Naive thymus-derived CD8-positive, alpha-beta T cell (primary cell): Measurements from ENCODE around the gene ERC2. TPM values are rescaled to one million over a fixed set of nuclear protein-coding genes. Genes with fewer than 3 reads are reported as not detected.

Experiments used
- ATAC-seq, 2 donors: fragments of 150-1000 bp; cut with Tn5 transposase in 1 of 2; sonication (Bioruptor Pico), chemical (Tn5 transposase) in 1 of 2; 1 replicate in 1 of 2; 2 replicates in 1 of 2; pipeline ENCODE4 v1.10.0; 2021; ENCODE audit warnings: mild to moderate bottlenecking in 2 of 2, moderate library complexity in 2 of 2
- POLR2A ChIA-PET: fragments of 350-600 bp; sonication (Branson Sonifier 250); formaldehyde crosslinking; loops from one replicate; lab custom pipeline; 2021; ENCODE audit warnings: antibody characterized with exemption; lab: Charles Lee
- DNase-seq, 10 donors: peaks; one replicate each; pipeline versions ENCODE4 v3.0.0 to v3.0.0-alpha.2; 2020 to 2022
- H3K27ac Mint-ChIP-seq, 10 donors: one replicate each; pipeline ENCODE4 v1.8.0; 2020 to 2022; ENCODE audit warnings: mild to moderate bottlenecking in 10 of 10, mixed read lengths in 10 of 10, moderate library complexity in 4 of 10, inconsistent platforms in 1 of 10
- H3K27me3 Mint-ChIP-seq, 5 donors: one replicate each; pipeline ENCODE4 v1.8.0; 2021 to 2022; ENCODE audit warnings: mixed read lengths in 5 of 5
- H3K36me3 Mint-ChIP-seq, 3 donors: one replicate each; pipeline ENCODE4 v1.8.0; 2020 to 2022; ENCODE audit warnings: mixed read lengths in 3 of 3, mild to moderate bottlenecking in 2 of 3, inconsistent platforms in 1 of 3
- H3K4me1 Mint-ChIP-seq, 4 donors: one replicate each; pipeline ENCODE4 v1.8.0; 2021 to 2022; ENCODE audit warnings: mixed read lengths in 4 of 4
- H3K4me3 Mint-ChIP-seq, 10 donors: one replicate each; pipeline ENCODE4 v1.8.0; 2020 to 2022; ENCODE audit warnings: mild to moderate bottlenecking in 10 of 10, mixed read lengths in 10 of 10, moderate library complexity in 6 of 10, inconsistent platforms in 1 of 10
- H3K9me3 Mint-ChIP-seq, 9 donors: one replicate each; pipeline ENCODE4 v1.8.0; 2020 to 2022; ENCODE audit warnings: mixed read lengths in 9 of 9, mild to moderate bottlenecking in 3 of 9, inconsistent platforms in 1 of 9, moderate library complexity in 1 of 9
- polyA plus RNA-seq, 3 donors: library from polyadenylated mRNA; unstranded; fragments of 300-500 nt; fragmentation: Illumina TruSeq; gene quantifications; one replicate each; pipeline ENCODE4 v1.2.3, GENCODE V29; 2021
- total RNA-seq, 8 experiments: library from RNA in 2 of 8; stranded (reverse) in 2 of 8; gene quantifications; one replicate each; pipeline ENCODE4 v1.2.3 and lab custom pipeline; 2021 to 2026

The ERC2 gene
- total and polyA plus RNA-seq, 5 experiments from 2014 or later, result 0.05 to 0.29 TPM; not detected in 3

DNA sequence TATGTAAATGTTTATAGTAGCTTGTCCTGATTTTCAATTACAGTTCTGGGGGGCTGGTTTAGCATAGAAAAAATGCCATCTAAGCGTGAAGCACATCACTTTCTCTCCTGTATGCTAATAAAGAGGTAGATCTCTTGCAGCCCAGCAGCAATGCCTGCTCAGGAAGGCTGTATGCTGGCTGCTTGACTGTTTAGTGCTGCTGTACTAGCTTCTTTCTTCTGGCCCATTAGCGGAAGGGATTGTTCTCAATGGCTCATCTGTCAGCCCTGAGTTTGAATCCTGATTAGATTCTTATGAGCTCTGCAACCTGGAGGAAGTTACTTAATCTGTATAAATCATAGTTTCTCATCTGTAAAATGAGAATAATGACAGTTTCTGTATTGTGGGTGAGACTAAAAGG is 478.9 kb downstream of the ERC2 start:
- H3K4me3 Mint-ChIP-seq, result no peak overlapping the region
- H3K27ac Mint-ChIP-seq, result no peak overlapping the region
- no peak for ATAC-seq
- H3K4me1 Mint-ChIP-seq, result no peaks in the 10 kb centered on the region
- DNase-seq, result no peak
- no peaks in the 10 kb centered on the region for H3K36me3 Mint-ChIP-seq
- POLR2A ChIA-PET, result no interaction called here
- peaks cover 2 to 24% (median 3%) of the 10 kb centered on the region in 5 donors for H3K27me3 Mint-ChIP-seq
- H3K9me3 Mint-ChIP-seq, result no peaks in the 10 kb centered on the region

DNA sequence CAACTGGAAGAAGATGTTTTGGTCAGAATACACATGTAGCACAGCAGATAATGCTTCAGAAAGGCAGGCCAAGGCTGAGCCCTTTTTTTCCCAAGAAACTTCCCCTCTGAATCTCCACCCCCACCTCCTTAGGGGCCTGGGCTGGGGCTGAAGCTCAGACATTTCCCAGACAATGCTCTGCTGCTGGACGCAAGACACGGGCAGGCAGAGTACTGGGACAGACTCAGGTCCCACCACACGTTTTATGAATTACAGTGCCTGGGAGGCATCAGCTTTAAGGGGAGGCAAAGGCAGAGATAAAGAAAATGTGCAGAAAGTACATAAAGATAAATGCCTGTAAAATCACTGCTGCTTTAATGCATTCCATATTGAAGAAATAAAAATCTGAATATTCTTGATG is 479.4 kb downstream of the ERC2 start:
- DNase-seq, result no peak
- no peaks in the 10 kb centered on the region for H3K9me3 Mint-ChIP-seq
- H3K4me3 Mint-ChIP-seq, result no peak overlapping the region
- peaks cover 2 to 26% (median 3%) of the 10 kb centered on the region in 5 donors for H3K27me3 Mint-ChIP-seq
- no peaks in the 10 kb centered on the region for H3K4me1 Mint-ChIP-seq
- ATAC-seq, result no peak
- no peaks in the 10 kb centered on the region for H3K36me3 Mint-ChIP-seq
- H3K27ac Mint-ChIP-seq, result no peak overlapping the region
- POLR2A ChIA-PET, result no interaction called here

DNA sequence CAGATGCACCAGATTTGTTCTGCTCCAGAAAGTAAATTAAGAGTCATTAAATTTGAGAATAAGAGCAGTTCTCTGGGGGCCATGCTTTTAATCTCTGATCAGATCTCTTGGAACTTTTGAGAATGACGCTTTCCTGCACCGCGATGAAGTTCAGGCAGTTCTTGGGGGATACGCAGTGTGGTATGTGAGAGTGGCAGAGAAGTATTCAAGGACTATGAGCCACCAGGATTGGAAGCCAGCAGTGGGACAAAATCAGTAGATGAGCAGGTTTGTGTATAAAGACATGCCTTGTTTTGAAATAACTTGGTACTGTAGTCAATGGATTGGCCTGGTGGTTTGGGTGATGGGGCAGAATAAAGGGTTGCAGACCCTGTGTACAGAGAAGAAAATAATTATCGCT is 483.6 kb downstream of the ERC2 start:
- no peak for ATAC-seq
- no peaks in the 10 kb centered on the region for H3K36me3 Mint-ChIP-seq
- peaks cover 0 to 10% (median 4%) of the 10 kb centered on the region in 5 donors for H3K27me3 Mint-ChIP-seq
- H3K4me1 Mint-ChIP-seq, result no peaks in the 10 kb centered on the region
- H3K4me3 Mint-ChIP-seq, result no peak overlapping the region
- H3K9me3 Mint-ChIP-seq, result no peaks in the 10 kb centered on the region
- DNase-seq, result no peak
- POLR2A ChIA-PET, result no interaction called here
- H3K27ac Mint-ChIP-seq, result no peak overlapping the region

DNA sequence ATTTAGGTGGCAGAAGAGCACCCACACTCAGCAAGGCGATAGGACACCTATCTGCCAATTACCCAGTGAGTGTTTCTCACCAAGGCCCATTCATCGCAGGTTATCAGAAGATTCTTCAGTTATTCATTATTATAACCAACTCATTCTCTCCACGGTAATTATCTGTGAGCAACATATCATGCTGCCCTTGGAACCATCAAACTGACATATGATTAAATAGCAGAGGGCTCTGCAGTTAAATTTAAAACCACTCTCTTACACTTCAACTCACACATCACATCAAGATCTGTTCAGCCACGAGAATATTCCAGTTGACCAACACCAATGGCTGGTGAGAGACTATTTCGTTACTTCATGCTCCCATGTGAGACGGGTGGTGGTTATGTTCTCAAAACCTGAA is 489.3 kb downstream of the ERC2 start:
- H3K27ac Mint-ChIP-seq, result no peak overlapping the region
- no peaks in the 10 kb centered on the region for H3K4me1 Mint-ChIP-seq
- DNase-seq, result no peak
- H3K27me3 Mint-ChIP-seq, result peaks cover 0 to 5% (median 0%) of the 10 kb centered on the region in 5 donors
- no peaks in the 10 kb centered on the region for H3K36me3 Mint-ChIP-seq
- no peak for ATAC-seq
- H3K4me3 Mint-ChIP-seq, result no peak overlapping the region
- POLR2A ChIA-PET, result no interaction called here
- peaks cover 0 to 11% (median 0%) of the 10 kb centered on the region in 9 donors for H3K9me3 Mint-ChIP-seq

DNA sequence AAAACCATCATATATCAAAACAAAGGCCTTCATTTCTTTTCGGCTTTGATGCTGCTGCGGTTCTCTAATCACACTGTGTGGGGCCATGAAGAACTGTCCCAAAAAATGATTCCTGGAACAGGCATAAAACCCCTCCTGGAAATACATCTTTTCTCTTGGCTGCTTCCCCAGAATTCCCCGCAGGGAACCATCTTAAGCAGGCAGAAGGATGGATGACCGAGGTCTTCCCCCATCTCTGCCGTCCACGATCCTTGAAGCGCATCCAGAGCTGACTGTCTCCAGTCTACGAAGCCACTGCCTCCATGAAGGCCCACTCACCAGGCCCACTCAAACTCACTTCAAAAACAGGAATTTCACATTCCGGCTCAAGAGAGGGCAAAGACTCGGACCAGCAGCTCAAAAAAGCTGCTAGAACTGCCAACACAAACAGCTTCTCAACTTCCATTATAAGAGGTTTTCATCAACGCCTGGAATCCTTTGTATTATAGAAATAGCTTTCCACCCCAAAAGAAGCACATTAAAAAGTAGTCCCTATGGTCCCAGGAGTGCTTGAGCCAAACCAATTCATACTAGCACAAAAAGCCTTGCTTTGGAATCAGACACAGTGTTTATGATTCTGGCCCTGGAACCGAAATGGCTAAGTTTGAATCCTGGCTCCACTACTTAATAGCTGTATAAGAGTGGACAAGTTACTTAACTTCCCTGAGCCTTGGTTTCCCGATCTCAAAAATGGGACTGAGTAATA is 493.7 kb downstream of the ERC2 start:
- H3K4me1 Mint-ChIP-seq, result no peaks in the 10 kb centered on the region

GRCh38 chr3:55969634-55970033 is 498.6 kb downstream of the ERC2 start:
- ATAC-seq, result no peak
- Mint-ChIP-seq H3K4me1 (no peaks in the 10 kb centered on the region), H3K27me3 (peaks cover 0 to 5% (median 1%) of the 10 kb centered on the region in 5 donors), H3K4me3 (no peak overlapping the region), H3K27ac (no peak overlapping the region), H3K9me3 (peaks cover 0 to 5% (median 0%) of the 10 kb centered on the region in 9 donors), H3K36me3 (no peaks in the 10 kb centered on the region)
- POLR2A ChIA-PET, result no interaction called here
- no peak for DNase-seq

More for the DNA sequence above, 493.7 kb downstream of the ERC2 start:
- POLR2A ChIA-PET, result no interaction called here
- Mint-ChIP-seq H3K4me3 (no peak overlapping the region), H3K27me3 (peaks cover 0 to 10% (median 1%) of the 10 kb centered on the region in 5 donors), H3K27ac (no peak overlapping the region), H3K9me3 (peaks cover 0 to 11% (median 0%) of the 10 kb centered on the region in 9 donors), H3K36me3 (no peaks in the 10 kb centered on the region)
- no peak for DNase-seq
- no peak for ATAC-seq

DNA sequence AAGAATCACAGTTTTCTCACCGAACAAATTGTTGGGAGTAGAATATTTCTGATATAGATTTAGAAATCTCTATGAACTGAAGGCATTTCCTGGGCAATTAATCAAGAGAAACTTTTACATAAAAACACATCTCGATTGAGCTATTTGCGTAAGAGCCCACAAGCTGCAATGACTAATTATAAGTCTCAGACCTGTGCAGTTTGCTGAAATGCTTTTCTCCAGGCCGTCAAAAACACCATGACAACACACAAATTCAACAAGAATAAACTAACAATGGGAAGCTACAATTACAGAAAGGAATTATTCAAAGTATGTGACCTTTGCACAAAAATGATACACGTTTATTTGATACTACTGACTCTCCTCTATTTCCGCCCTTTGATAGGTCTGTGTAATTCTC is 499.9 kb downstream of the ERC2 start:
- Mint-ChIP-seq H3K9me3 (peaks cover 0 to 5% (median 0%) of the 10 kb centered on the region in 9 donors), H3K4me3 (no peak overlapping the region), H3K36me3 (no peaks in the 10 kb centered on the region), H3K27ac (no peak overlapping the region), H3K4me1 (no peaks in the 10 kb centered on the region), H3K27me3 (peaks cover 0 to 5% (median 1%) of the 10 kb centered on the region in 5 donors)
- ATAC-seq, result no peak
- POLR2A ChIA-PET, result no interaction called here
- no peak for DNase-seq

GRCh38 chr3:55966566-55966965 is 501.7 kb downstream of the ERC2 start:
- DNase-seq (no peak), ATAC-seq (no peak)
- H3K27me3 Mint-ChIP-seq, result peaks cover 0 to 1% (median 0%) of the 10 kb centered on the region in 5 donors
- no peaks in the 10 kb centered on the region for H3K4me1 Mint-ChIP-seq
- H3K27ac Mint-ChIP-seq, result no peak overlapping the region
- H3K9me3 Mint-ChIP-seq, result peaks cover 0 to 2% (median 0%) of the 10 kb centered on the region in 9 donors
- POLR2A ChIA-PET, result no interaction called here
- no peak overlapping the region for H3K4me3 Mint-ChIP-seq
- H3K36me3 Mint-ChIP-seq, result no peaks in the 10 kb centered on the region

DNA sequence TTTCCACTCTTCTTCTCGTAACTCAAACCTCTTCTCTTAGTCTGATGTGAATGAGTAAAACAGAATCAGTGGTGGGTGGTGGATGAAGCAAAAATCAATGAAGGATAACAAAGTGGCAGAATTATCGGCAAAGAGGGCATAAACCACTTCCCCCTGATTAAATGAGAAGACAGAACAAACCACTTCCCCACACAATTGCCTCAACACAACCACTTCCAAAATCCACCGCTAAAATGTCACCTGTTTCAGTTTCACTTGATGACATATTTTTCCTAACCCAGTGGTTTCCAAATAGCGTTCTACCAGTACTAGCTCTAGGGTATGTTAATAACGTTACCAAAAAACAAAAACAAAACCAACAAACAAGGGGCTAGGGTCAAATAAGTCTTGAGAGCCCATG is 502.5 kb downstream of the ERC2 start:
- Mint-ChIP-seq H3K9me3 (peaks cover 0 to 2% (median 0%) of the 10 kb centered on the region in 9 donors), H3K36me3 (no peaks in the 10 kb centered on the region), H3K4me1 (no peaks in the 10 kb centered on the region), H3K27ac (no peak overlapping the region), H3K4me3 (no peak overlapping the region), H3K27me3 (no peaks in the 10 kb centered on the region)
- POLR2A ChIA-PET, result no interaction called here
- ATAC-seq (no peak), DNase-seq (no peak)

GRCh38 chr3:55964491-55964985 is 503.7 kb downstream of the ERC2 start:
- Mint-ChIP-seq H3K4me3 (no peak overlapping the region), H3K36me3 (no peaks in the 10 kb centered on the region), H3K27ac (no peak overlapping the region), H3K4me1 (no peaks in the 10 kb centered on the region), H3K9me3 (peaks cover 0 to 5% (median 0%) of the 10 kb centered on the region in 9 donors), H3K27me3 (peaks cover 0 to 5% (median 2%) of the 10 kb centered on the region in 5 donors)
- ATAC-seq, result no peak
- DNase-seq, result no peak
- POLR2A ChIA-PET, result no interaction called here

- peaks cover 0 to 9% (median 1%) of the 10 kb centered on the region in 9 donors for H3K9me3 Mint-ChIP-seq
- H3K4me1 Mint-ChIP-seq, result no peaks in the 10 kb centered on the region
- POLR2A ChIA-PET, result no interaction called here
- ATAC-seq (no peak), DNase-seq (no peak)
- no peak overlapping the region for H3K4me3 Mint-ChIP-seq
- no peaks in the 10 kb centered on the region for H3K36me3 Mint-ChIP-seq
- no peak overlapping the region for H3K27ac Mint-ChIP-seq
- peaks cover 0 to 5% (median 2%) of the 10 kb centered on the region in 5 donors for H3K27me3 Mint-ChIP-seq
These were observed 504.7 kb downstream of the ERC2 start for GRCh38 chr3:55963601-55964000.

DNA sequence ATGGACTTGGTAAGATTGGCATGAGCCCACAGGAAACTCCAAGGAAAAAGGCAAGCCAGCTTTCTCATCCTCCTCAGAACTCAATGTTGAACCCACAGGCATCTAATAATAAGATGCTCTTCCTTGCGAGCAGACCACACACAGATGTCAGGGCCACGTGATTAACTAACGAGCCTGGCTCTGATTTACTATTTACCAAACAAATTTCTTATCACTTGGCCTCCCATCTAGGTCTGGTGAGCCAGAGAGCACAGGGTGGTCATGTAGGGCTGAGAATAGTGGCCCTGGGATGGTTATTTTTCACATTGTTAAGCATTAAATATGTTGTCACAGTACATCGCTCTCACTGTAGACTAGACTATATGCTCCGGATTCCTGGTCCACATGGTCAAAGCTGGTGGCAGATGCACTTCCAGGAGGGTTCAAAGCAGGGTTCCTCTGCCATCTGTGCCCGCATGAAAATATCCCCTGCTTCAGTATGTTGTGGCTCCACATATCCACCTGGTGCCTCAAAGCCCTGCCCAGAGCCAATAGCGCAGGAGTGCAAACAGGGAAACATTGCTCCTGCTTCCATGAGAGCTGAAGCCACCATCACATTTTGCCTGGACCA is 508.7 kb downstream of the ERC2 start:
- ATAC-seq (no peak), DNase-seq (no peak)
- Mint-ChIP-seq H3K27ac (no peak overlapping the region), H3K36me3 (no peaks in the 10 kb centered on the region), H3K4me1 (no peaks in the 10 kb centered on the region), H3K9me3 (peaks cover 0 to 9% (median 0%) of the 10 kb centered on the region in 9 donors), H3K4me3 (no peak overlapping the region), H3K27me3 (peaks cover 0 to 5% (median 2%) of the 10 kb centered on the region in 5 donors)
- POLR2A ChIA-PET, result no interaction called here

DNA sequence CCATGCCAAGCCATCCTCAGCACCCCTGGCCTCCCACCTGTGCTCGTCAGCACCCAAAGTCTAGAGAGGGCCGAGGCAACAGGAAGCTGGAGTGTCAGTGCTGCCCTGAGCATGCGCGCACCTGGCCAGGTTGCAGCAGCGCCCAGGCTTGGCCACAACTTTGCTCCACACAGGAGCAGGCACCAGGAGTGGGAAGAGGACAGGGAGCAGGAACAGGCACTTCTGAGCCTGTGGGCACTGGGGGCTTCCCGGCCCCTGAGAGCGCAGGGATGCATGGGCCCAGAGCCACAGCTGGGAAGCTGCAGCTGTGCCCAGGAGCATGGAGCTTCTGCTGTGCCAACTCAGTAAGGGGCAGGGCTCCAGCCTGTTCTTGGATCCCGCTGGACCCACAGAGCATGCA is 509.7 kb downstream of the ERC2 start:
- ATAC-seq, result no peak
- Mint-ChIP-seq H3K9me3 (peaks cover 0 to 9% (median 0%) of the 10 kb centered on the region in 9 donors), H3K4me3 (no peak overlapping the region), H3K27me3 (peaks cover 0 to 5% (median 2%) of the 10 kb centered on the region in 5 donors), H3K36me3 (no peaks in the 10 kb centered on the region), H3K27ac (no peak overlapping the region), H3K4me1 (no peaks in the 10 kb centered on the region)
- POLR2A ChIA-PET, result no interaction called here
- no peak for DNase-seq
